SK-N-SH treated with all-trans-retinoic acid at 6 μM for 48 hours (cell line): ENCODE data around the gene STK39.

Experiments used
- ATAC-seq: fragments of 200-7000 bp; cut with Tn5 transposase; 3 replicates; pipeline ENCODE4 v1.9.1; 2020; ENCODE audit warnings: mild to moderate bottlenecking, moderate library complexity
- ARNTL ChIP-seq: fragments of 450-650 bp; formaldehyde crosslinking; IDR thresholded peaks from 2 replicates; pipeline ENCODE4 v1.5.0; 2020; ENCODE audit warnings: low read depth, mild to moderate bottlenecking, moderate library complexity, borderline replicate concordance
- BACH2 ChIP-seq: fragments of 250-450 bp; sonication (Bioruptor Pico); IDR thresholded peaks from 2 replicates; pipeline ENCODE4 v1.9.0; 2021; ENCODE audit warnings: mild to moderate bottlenecking, borderline replicate concordance
- CREB5 ChIP-seq: fragments of 250-450 bp; sonication (Bioruptor Pico); IDR thresholded peaks from 2 replicates; pipeline ENCODE4 v1.5.1; 2020; ENCODE audit warnings: low read depth, mild to moderate bottlenecking, moderate library complexity
- CSDC2 ChIP-seq: fragments of 250-450 bp; sonication (Bioruptor Pico); IDR thresholded peaks from 2 replicates; pipeline ENCODE4 v1.5.0; 2020; ENCODE audit warnings: mild to moderate bottlenecking, moderate library complexity
- CSRNP3 ChIP-seq: fragments of 250-450 bp; sonication (Bioruptor Pico); IDR thresholded peaks from 2 replicates; pipeline ENCODE4 v1.5.1; 2021; ENCODE audit warnings: mild to moderate bottlenecking, moderate library complexity
- ISL1 ChIP-seq: fragments of 250-450 bp; sonication (Bioruptor Pico); IDR thresholded peaks from 2 replicates; pipeline ENCODE4 v2.1.2; 2022; ENCODE audit warnings: mild to moderate bottlenecking, moderate library complexity
- OSR1 ChIP-seq: fragments of 250-450 bp; sonication (Bioruptor Pico); IDR thresholded peaks from 2 replicates; pipeline ENCODE4 v1.8.0; 2022; ENCODE audit warnings: moderate library complexity, mild to moderate bottlenecking, inconsistent platforms
- PATZ1 ChIP-seq: fragments of 250-450 bp; sonication (Bioruptor Pico); IDR thresholded peaks from 2 replicates; pipeline ENCODE4 v1.8.0; 2020; ENCODE audit warnings: mild to moderate bottlenecking, moderate library complexity, borderline replicate concordance
- PPARA ChIP-seq: fragments of 250-450 bp; sonication (Bioruptor Pico); IDR thresholded peaks from 2 replicates; pipeline ENCODE4 v1.5.0; 2020; ENCODE audit warnings: mild to moderate bottlenecking, borderline replicate concordance
- SNAI2 ChIP-seq: fragments of 250-450 bp; sonication (Bioruptor Pico); IDR thresholded peaks from 2 replicates; pipeline ENCODE4 v1.5.0; 2020; ENCODE audit warnings: mild to moderate bottlenecking, moderate library complexity
- TOX ChIP-seq: fragments of 250-450 bp; sonication (Bioruptor Pico); IDR thresholded peaks from 2 replicates; pipeline ENCODE4 v1.8.0; 2021; ENCODE audit warnings: mild to moderate bottlenecking, moderate library complexity, borderline replicate concordance
- TSHZ2 ChIP-seq: fragments of 250-450 bp; sonication (Bioruptor Pico); IDR thresholded peaks from 2 replicates; pipeline ENCODE4 v1.5.0; 2020; ENCODE audit warnings: mild to moderate bottlenecking, moderate library complexity
- ZC3H10 ChIP-seq: fragments of 250-450 bp; sonication (Bioruptor Pico); IDR thresholded peaks from 2 replicates; pipeline ENCODE4 v1.5.1; 2021; ENCODE audit warnings: mild to moderate bottlenecking, moderate library complexity
- ZFP3 ChIP-seq: fragments of 250-450 bp; sonication (Bioruptor Pico); IDR thresholded peaks from 2 replicates; pipeline ENCODE4 v1.5.0; 2020; ENCODE audit warnings: mild to moderate bottlenecking, moderate library complexity
- ZFP30 ChIP-seq: fragments of 450-650 bp; formaldehyde crosslinking; IDR thresholded peaks from 2 replicates; pipeline ENCODE4 v1.5.0; 2022; ENCODE audit warnings: mild to moderate bottlenecking, moderate library complexity
- ZNF70 ChIP-seq: fragments of 450-650 bp; formaldehyde crosslinking; IDR thresholded peaks from 2 replicates; pipeline ENCODE4 v1.5.0; 2020; ENCODE audit warnings: mild to moderate bottlenecking, moderate library complexity
- TF ChIP-seq, protein P1 (sequence below): fragments of 250-450 bp; sonication (Bioruptor Pico); IDR thresholded peaks from 2 replicates; pipeline ENCODE4 v1.8.0; 2021; ENCODE audit warnings: low read depth, mild to moderate bottlenecking, moderate library complexity, borderline replicate concordance

The STK39 gene

GRCh38 chr2:168146892-168147810, 100.2 kb downstream of the STK39 start:
- TF ChIP-seq CSDC2 (CRISPR knock-in tag): no peak
- TF ChIP-seq TOX: no peak
- no peak for TF ChIP-seq SNAI2
- TF ChIP-seq ZFP3 (CRISPR knock-in tag): no peak
- no peak for TF ChIP-seq ISL1 (CRISPR knock-in tag)
- TF ChIP-seq BACH2 (CRISPR knock-in tag): no peak
- no peak for TF ChIP-seq CSRNP3 (CRISPR knock-in tag)
- TF ChIP-seq CREB5: no peak
- no peak for TF ChIP-seq ZC3H10 (CRISPR knock-in tag)
- TF ChIP-seq ZNF70: no peak
- no peak for TF ChIP-seq ZFP30 (CRISPR knock-in tag)
- no peak for ATAC-seq

- no peak for ATAC-seq
- TF ChIP-seq OSR1 (CRISPR knock-in tag) (no peak), ISL1 (CRISPR knock-in tag) (no peak)
Observed at GRCh38 chr2:168145426-168146310, 101.7 kb downstream of the STK39 start.

DNA sequence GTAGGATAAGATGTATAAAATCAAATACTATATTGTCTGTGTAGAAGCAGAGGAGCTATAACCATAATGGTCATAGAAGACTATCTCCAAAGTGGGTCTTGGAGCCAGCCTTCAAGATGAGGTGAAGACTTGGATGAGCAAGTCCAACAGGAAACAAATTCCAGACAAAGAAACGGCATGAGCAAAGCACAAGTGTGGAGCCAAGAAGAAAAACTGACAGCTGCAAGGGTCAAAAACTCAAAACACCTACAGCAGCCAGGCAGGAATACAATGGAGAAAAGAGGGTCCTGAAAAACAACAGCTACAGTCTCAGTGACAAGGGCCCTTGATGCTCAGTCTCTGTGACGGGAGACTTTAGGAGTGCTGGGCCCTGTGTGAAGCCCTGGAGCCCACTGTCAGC, 102.4 kb downstream of the STK39 start:
- TF ChIP-seq CSDC2 (CRISPR knock-in tag) (no peak), TSHZ2 (CRISPR knock-in tag) (no peak), CREB5 (no peak), OSR1 (CRISPR knock-in tag) (no peak), ZC3H10 (CRISPR knock-in tag) (no peak), ZFP3 (CRISPR knock-in tag) (no peak), PPARA (CRISPR knock-in tag) (no peak), ARNTL (CRISPR knock-in tag) (no peak), BACH2 (CRISPR knock-in tag) (no peak), PATZ1 (no peak)
- TF ChIP-seq, protein P1, sequence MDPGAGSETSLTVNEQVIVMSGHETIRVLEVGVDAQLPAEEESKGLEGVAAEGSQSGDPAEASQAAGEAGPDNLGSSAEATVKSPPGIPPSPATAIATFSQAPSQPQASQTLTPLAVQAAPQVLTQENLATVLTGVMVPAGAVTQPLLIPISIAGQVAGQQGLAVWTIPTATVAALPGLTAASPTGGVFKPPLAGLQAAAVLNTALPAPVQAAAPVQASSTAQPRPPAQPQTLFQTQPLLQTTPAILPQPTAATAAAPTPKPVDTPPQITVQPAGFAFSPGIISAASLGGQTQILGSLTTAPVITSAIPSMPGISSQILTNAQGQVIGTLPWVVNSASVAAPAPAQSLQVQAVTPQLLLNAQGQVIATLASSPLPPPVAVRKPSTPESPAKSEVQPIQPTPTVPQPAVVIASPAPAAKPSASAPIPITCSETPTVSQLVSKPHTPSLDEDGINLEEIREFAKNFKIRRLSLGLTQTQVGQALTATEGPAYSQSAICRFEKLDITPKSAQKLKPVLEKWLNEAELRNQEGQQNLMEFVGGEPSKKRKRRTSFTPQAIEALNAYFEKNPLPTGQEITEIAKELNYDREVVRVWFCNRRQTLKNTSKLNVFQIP (CRISPR knock-in tag): no peak
- no peak for ATAC-seq
